ENCODE data around the gene WNT10A.
A peak's percentile ranks its signal among the peaks of the same experiment; 100 is the strongest.

Gene WNT10A

GRCh38 chr2:218883491-218884490 lies 3.1 kb downstream of the WNT10A start:
- 4% methylated on average over 82 of the region's 89 CpGs for WGBS, 2 experiments
- H3K27me3 ChIP-seq (ENCODE audit: control insufficient read depth, insufficient read depth, low read length, poor library complexity, severe bottlenecking) = peaks cover 93% of the 10 kb centered on the region

GRCh38 chr2:218884519-218884918 lies 3.9 kb downstream of the WNT10A start:
- peaks cover 89% of the 10 kb centered on the region for H3K27me3 ChIP-seq (ENCODE audit: control insufficient read depth, insufficient read depth, low read length, poor library complexity, severe bottlenecking)
- no peaks in the 10 kb centered on the region for H3K9me3 ChIP-seq (ENCODE audit: control insufficient read depth, low read length)
- H3K4me3 ChIP-seq (ENCODE audit: insufficient read depth, low read depth, low read length) = no peak overlapping the region
- no peak overlapping the region for H3K27ac ChIP-seq (ENCODE audit: insufficient read depth, low read depth, low read length, poor library complexity, severe bottlenecking)
- no peaks in the 10 kb centered on the region for H3K36me3 ChIP-seq (ENCODE audit: control insufficient read depth, insufficient read depth, low read length)
- H3K4me1 ChIP-seq (ENCODE audit: control insufficient read depth, insufficient read depth, low read length) = peaks cover 28% of the 10 kb centered on the region
- WGBS, 2 experiments = 75 to 83% methylated on average over 2 of the region's 2 CpGs

More at GRCh38 chr2:218883491-218884490, 3.1 kb downstream of the WNT10A start:
- H3K36me3 ChIP-seq (ENCODE audit: control insufficient read depth, insufficient read depth, low read length) = no peaks in the 10 kb centered on the region
- no peaks in the 10 kb centered on the region for H3K9me3 ChIP-seq (ENCODE audit: control insufficient read depth, low read length)
- peak overlapping the region; percentile 20 for H3K4me3 ChIP-seq (ENCODE audit: insufficient read depth, low read depth, low read length)
- H3K4me1 ChIP-seq (ENCODE audit: control insufficient read depth, insufficient read depth, low read length) = peaks cover 28% of the 10 kb centered on the region
- H3K27ac ChIP-seq (ENCODE audit: insufficient read depth, low read depth, low read length, poor library complexity, severe bottlenecking) = no peak overlapping the region

- no peaks in the 10 kb centered on the region for H3K9me3 ChIP-seq (ENCODE audit: control insufficient read depth, low read length)
- H3K36me3 ChIP-seq (ENCODE audit: control insufficient read depth, insufficient read depth, low read length) = no peaks in the 10 kb centered on the region
- WGBS, 2 experiments = 46 to 55% methylated on average over 9 to 12 of the region's 12 CpGs
- H3K27me3 ChIP-seq (ENCODE audit: control insufficient read depth, insufficient read depth, low read length, poor library complexity, severe bottlenecking) = peaks cover 89% of the 10 kb centered on the region
- H3K4me1 ChIP-seq (ENCODE audit: control insufficient read depth, insufficient read depth, low read length) = peaks cover 20% of the 10 kb centered on the region
- H3K4me3 ChIP-seq (ENCODE audit: insufficient read depth, low read depth, low read length) = no peak overlapping the region
- H3K27ac ChIP-seq (ENCODE audit: insufficient read depth, low read depth, low read length, poor library complexity, severe bottlenecking) = no peak overlapping the region
Measured at GRCh38 chr2:218885981-218886947, 5.6 kb downstream of the WNT10A start.

- Histone ChIP-seq H3K4me1 (ENCODE audit: control insufficient read depth, insufficient read depth, low read length) (peaks cover 23% of the 10 kb centered on the region), H3K4me3 (ENCODE audit: insufficient read depth, low read depth, low read length) (no peak overlapping the region), H3K36me3 (ENCODE audit: control insufficient read depth, insufficient read depth, low read length) (no peaks in the 10 kb centered on the region), H3K27ac (ENCODE audit: insufficient read depth, low read depth, low read length, poor library complexity, severe bottlenecking) (no peak overlapping the region), H3K9me3 (ENCODE audit: control insufficient read depth, low read length) (no peaks in the 10 kb centered on the region), H3K27me3 (ENCODE audit: control insufficient read depth, insufficient read depth, low read length, poor library complexity, severe bottlenecking) (peaks cover 89% of the 10 kb centered on the region)
- WGBS, 2 experiments = 77 to 86% methylated on average over 3 of the region's 3 CpGs
Measured at GRCh38 chr2:218887079-218887478, 6.4 kb downstream of the WNT10A start.

GRCh38 chr2:218888341-218888740 lies 7.7 kb downstream of the WNT10A start:
- Histone ChIP-seq H3K9me3 (ENCODE audit: control insufficient read depth, low read length) (no peaks in the 10 kb centered on the region), H3K27me3 (ENCODE audit: control insufficient read depth, insufficient read depth, low read length, poor library complexity, severe bottlenecking) (peaks cover 89% of the 10 kb centered on the region), H3K27ac (ENCODE audit: insufficient read depth, low read depth, low read length, poor library complexity, severe bottlenecking) (no peak overlapping the region), H3K4me1 (ENCODE audit: control insufficient read depth, insufficient read depth, low read length) (peaks cover 21% of the 10 kb centered on the region), H3K36me3 (ENCODE audit: control insufficient read depth, insufficient read depth, low read length) (no peaks in the 10 kb centered on the region), H3K4me3 (ENCODE audit: insufficient read depth, low read depth, low read length) (no peak overlapping the region)
- 74 to 77% methylated on average over 5 of the region's 5 CpGs for whole genome bisulfite sequencing, 2 experiments

GRCh38 chr2:218889937-218890336 lies 9.3 kb downstream of the WNT10A start:
- no peaks in the 10 kb centered on the region for H3K36me3 ChIP-seq (ENCODE audit: control insufficient read depth, insufficient read depth, low read length)
- WGBS, 2 experiments = 90 to 93% methylated on average over 23 of the region's 23 CpGs
- H3K4me1 ChIP-seq (ENCODE audit: control insufficient read depth, insufficient read depth, low read length) = peaks cover 22% of the 10 kb centered on the region
- no peak overlapping the region for H3K27ac ChIP-seq (ENCODE audit: insufficient read depth, low read depth, low read length, poor library complexity, severe bottlenecking)
- peaks cover 90% of the 10 kb centered on the region for H3K27me3 ChIP-seq (ENCODE audit: control insufficient read depth, insufficient read depth, low read length, poor library complexity, severe bottlenecking)
- H3K9me3 ChIP-seq (ENCODE audit: control insufficient read depth, low read length) = no peaks in the 10 kb centered on the region
- no peak overlapping the region for H3K4me3 ChIP-seq (ENCODE audit: insufficient read depth, low read depth, low read length)

- H3K4me1 ChIP-seq (ENCODE audit: control insufficient read depth, insufficient read depth, low read length) = peaks cover 24% of the 10 kb centered on the region
- H3K27ac ChIP-seq (ENCODE audit: insufficient read depth, low read depth, low read length, poor library complexity, severe bottlenecking) = no peak overlapping the region
- H3K9me3 ChIP-seq (ENCODE audit: control insufficient read depth, low read length) = no peaks in the 10 kb centered on the region
- peaks cover 90% of the 10 kb centered on the region for H3K27me3 ChIP-seq (ENCODE audit: control insufficient read depth, insufficient read depth, low read length, poor library complexity, severe bottlenecking)
- H3K4me3 ChIP-seq (ENCODE audit: insufficient read depth, low read depth, low read length) = no peak overlapping the region
- H3K36me3 ChIP-seq (ENCODE audit: control insufficient read depth, insufficient read depth, low read length) = no peaks in the 10 kb centered on the region
- 72 to 77% methylated on average over 3 of the region's 3 CpGs for WGBS, 2 experiments
Measured at GRCh38 chr2:218890369-218890768, 9.7 kb downstream of the WNT10A start.

- no peak overlapping the region for H3K4me3 ChIP-seq (ENCODE audit: insufficient read depth, low read depth, low read length)
- 68 to 70% methylated on average over 19 of the region's 19 CpGs for WGBS, 2 experiments
- H3K9me3 ChIP-seq (ENCODE audit: control insufficient read depth, low read length) = no peaks in the 10 kb centered on the region
Measured at GRCh38 chr2:218891275-218892135, 10.9 kb downstream of the WNT10A start.

GRCh38 chr2:218892693-218893348 lies 12.2 kb downstream of the WNT10A start:
- H3K27me3 ChIP-seq (ENCODE audit: control insufficient read depth, insufficient read depth, low read length, poor library complexity, severe bottlenecking) = peaks cover 95% of the 10 kb centered on the region
- WGBS, 2 experiments = 3% methylated on average over 72 of the region's 72 CpGs

More at GRCh38 chr2:218891275-218892135, 10.9 kb downstream of the WNT10A start:
- H3K4me1 ChIP-seq (ENCODE audit: control insufficient read depth, insufficient read depth, low read length) = peaks cover 26% of the 10 kb centered on the region
- peaks cover 92% of the 10 kb centered on the region for H3K27me3 ChIP-seq (ENCODE audit: control insufficient read depth, insufficient read depth, low read length, poor library complexity, severe bottlenecking)
- no peaks in the 10 kb centered on the region for H3K36me3 ChIP-seq (ENCODE audit: control insufficient read depth, insufficient read depth, low read length)
- no peak overlapping the region for H3K27ac ChIP-seq (ENCODE audit: insufficient read depth, low read depth, low read length, poor library complexity, severe bottlenecking)

More at GRCh38 chr2:218892693-218893348, 12.2 kb downstream of the WNT10A start:
- Histone ChIP-seq H3K4me3 (ENCODE audit: insufficient read depth, low read depth, low read length) (peak overlapping the region; percentile 15), H3K9me3 (ENCODE audit: control insufficient read depth, low read length) (no peaks in the 10 kb centered on the region), H3K36me3 (ENCODE audit: control insufficient read depth, insufficient read depth, low read length) (no peaks in the 10 kb centered on the region), H3K4me1 (ENCODE audit: control insufficient read depth, insufficient read depth, low read length) (peaks cover 39% of the 10 kb centered on the region), H3K27ac (ENCODE audit: insufficient read depth, low read depth, low read length, poor library complexity, severe bottlenecking) (no peak overlapping the region)

Measured in ectodermal cell (in vitro differentiated cells).